Measurements from ENCODE around the gene C2CD2.

DNA sequence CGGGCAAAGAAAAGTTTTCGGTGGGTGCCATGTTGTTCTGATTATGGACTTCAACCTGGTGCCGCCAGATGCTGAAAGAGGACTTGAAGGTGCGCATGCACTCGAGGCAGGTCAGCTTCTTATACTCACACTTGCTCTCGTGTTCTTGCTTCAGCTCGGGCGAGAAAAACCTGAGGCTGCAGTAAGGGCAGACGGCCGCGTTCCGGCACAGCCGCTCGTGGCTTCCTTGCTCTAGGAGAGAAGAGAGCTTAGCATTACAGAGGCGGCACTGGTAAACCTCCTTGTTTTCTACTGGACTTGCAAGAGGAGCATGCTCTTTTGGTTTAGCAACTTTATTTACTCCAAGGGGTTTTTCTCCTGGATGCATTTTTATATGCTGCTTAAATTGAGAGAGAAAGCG, 37.8 kb upstream of the C2CD2 start:
- TF ChIP-seq, protein P1, sequence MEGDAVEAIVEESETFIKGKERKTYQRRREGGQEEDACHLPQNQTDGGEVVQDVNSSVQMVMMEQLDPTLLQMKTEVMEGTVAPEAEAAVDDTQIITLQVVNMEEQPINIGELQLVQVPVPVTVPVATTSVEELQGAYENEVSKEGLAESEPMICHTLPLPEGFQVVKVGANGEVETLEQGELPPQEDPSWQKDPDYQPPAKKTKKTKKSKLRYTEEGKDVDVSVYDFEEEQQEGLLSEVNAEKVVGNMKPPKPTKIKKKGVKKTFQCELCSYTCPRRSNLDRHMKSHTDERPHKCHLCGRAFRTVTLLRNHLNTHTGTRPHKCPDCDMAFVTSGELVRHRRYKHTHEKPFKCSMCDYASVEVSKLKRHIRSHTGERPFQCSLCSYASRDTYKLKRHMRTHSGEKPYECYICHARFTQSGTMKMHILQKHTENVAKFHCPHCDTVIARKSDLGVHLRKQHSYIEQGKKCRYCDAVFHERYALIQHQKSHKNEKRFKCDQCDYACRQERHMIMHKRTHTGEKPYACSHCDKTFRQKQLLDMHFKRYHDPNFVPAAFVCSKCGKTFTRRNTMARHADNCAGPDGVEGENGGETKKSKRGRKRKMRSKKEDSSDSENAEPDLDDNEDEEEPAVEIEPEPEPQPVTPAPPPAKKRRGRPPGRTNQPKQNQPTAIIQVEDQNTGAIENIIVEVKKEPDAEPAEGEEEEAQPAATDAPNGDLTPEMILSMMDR (IDR thresholded peaks at IDR 0.05) = no peak
- TF ChIP-seq POLR2A (IDR thresholded peaks at IDR 0.05) = no peak

All from right lobe of liver (tissue), 4 donors.